GM19239 (cell line): ENCODE data around the gene KCNC2.

Experiments
- DNase-seq: peaks from one replicate; pipeline ENCODE4 v3.0.0; 2011; ENCODE audit warnings: low spot score; ENCODE audit not compliant: insufficient read length
- FAIRE-seq: peaks from 2 replicates; lab custom pipeline; 2011; peaks lifted over from hg19 to GRCh38; lab: Jason Lieb, UNC

Gene KCNC2

GRCh38 chr12:75081305-75081704, 128.3 kb downstream of the KCNC2 start:
- no peak for DNase-seq
- no peak for FAIRE-seq

- no peak for FAIRE-seq
- DNase-seq, result no peak
These were observed 129.1 kb downstream of the KCNC2 start for GRCh38 chr12:75080582-75080981.

- no peak for FAIRE-seq
- DNase-seq, result no peak
These were observed 144.2 kb downstream of the KCNC2 start for GRCh38 chr12:75065482-75065881.

GRCh38 chr12:75062691-75063090, 146.9 kb downstream of the KCNC2 start:
- no peak for DNase-seq
- no peak for FAIRE-seq

GRCh38 chr12:75058228-75058627, 151.4 kb downstream of the KCNC2 start:
- DNase-seq (no peak), FAIRE-seq (no peak)

GRCh38 chr12:75048767-75049166, 160.9 kb downstream of the KCNC2 start:
- DNase-seq (no peak), FAIRE-seq (no peak)

- FAIRE-seq (no peak), DNase-seq (no peak)
These were observed 161.6 kb downstream of the KCNC2 start for GRCh38 chr12:75047885-75048525.

GRCh38 chr12:75042125-75042524, 167.5 kb downstream of the KCNC2 start:
- FAIRE-seq (no peak), DNase-seq (no peak)

- FAIRE-seq (no peak), DNase-seq (no peak)
These were observed 168.2 kb downstream of the KCNC2 start for GRCh38 chr12:75041472-75041871.

GRCh38 chr12:75020068-75020557, 189.5 kb downstream of the KCNC2 start:
- no peak for FAIRE-seq
- no peak for DNase-seq

- DNase-seq (no peak), FAIRE-seq (no peak)
These were observed 198.5 kb downstream of the KCNC2 start for GRCh38 chr12:75011120-75011519.

GRCh38 chr12:75007133-75007532, 202.5 kb downstream of the KCNC2 start:
- DNase-seq (no peak), FAIRE-seq (no peak)

GRCh38 chr12:75000120-75000519, 209.5 kb downstream of the KCNC2 start:
- no peak for DNase-seq
- FAIRE-seq, result no peak

- FAIRE-seq (no peak), DNase-seq (no peak)
These were observed 210.2 kb downstream of the KCNC2 start for GRCh38 chr12:74999474-74999873.
